ENCODE measurements around the gene LY9. TPM values are rescaled to one million over a fixed set of nuclear protein-coding genes. Genes with fewer than 3 reads are reported as not detected.

Gene LY9
- total RNA-seq, 6 donors from 2014 or later: 0.78 to 6.7 (median 2.3) TPM

- DNase-seq (no peak), ATAC-seq (ENCODE audit: low FRiP score in 2 of 2) (no peak)
- 23 to 35% methylated on average over 2 to 4 of the region's 4 CpGs for WGBS, 2 donors
- H3K27ac ChIP-seq: no peak overlapping the region
- peaks cover 0 to 5% (median 2%) of the 10 kb centered on the region in 4 donors for H3K4me1 ChIP-seq
- TF ChIP-seq POLR2A (IDR thresholded peaks at IDR 0.05) (no peak), CTCF (IDR thresholded peaks at IDR 0.05) (no peak), POLR2AphosphoS5 (IDR thresholded peaks at IDR 0.05) (no peak), EP300 (IDR thresholded peaks at IDR 0.05) (no peak)
- H3K36me3 ChIP-seq: no peaks in the 10 kb centered on the region
- H3K4me3 ChIP-seq: no peak overlapping the region
- no peaks in the 10 kb centered on the region for H3K27me3 ChIP-seq
- no peaks in the 10 kb centered on the region for H3K9me3 ChIP-seq
These were observed 62.1 kb downstream of the LY9 start for GRCh38 chr1:160858097-160858496.

- no peak for DNase-seq
- WGBS, 2 donors: 69 to 83% methylated on average over 3 of the region's 3 CpGs
- H3K4me3 ChIP-seq: no peak overlapping the region
- no peaks in the 10 kb centered on the region for H3K27me3 ChIP-seq
- no peaks in the 10 kb centered on the region for H3K36me3 ChIP-seq
- peaks cover 0 to 6% (median 3%) of the 10 kb centered on the region in 4 donors for H3K4me1 ChIP-seq
- TF ChIP-seq CTCF (IDR thresholded peaks at IDR 0.05) (no peak), EP300 (IDR thresholded peaks at IDR 0.05) (no peak), POLR2A (IDR thresholded peaks at IDR 0.05) (no peak), POLR2AphosphoS5 (IDR thresholded peaks at IDR 0.05) (no peak)
- no peak for ATAC-seq (ENCODE audit: low FRiP score in 2 of 2)
- H3K9me3 ChIP-seq: no peaks in the 10 kb centered on the region
- no peak overlapping the region for H3K27ac ChIP-seq
These were observed 62.5 kb downstream of the LY9 start for GRCh38 chr1:160858507-160858906.

- Histone ChIP-seq H3K4me3 (no peak overlapping the region), H3K27me3 (no peaks in the 10 kb centered on the region), H3K36me3 (no peaks in the 10 kb centered on the region), H3K9me3 (no peaks in the 10 kb centered on the region), H3K4me1 (peaks cover 0 to 6% (median 3%) of the 10 kb centered on the region in 4 donors), H3K27ac (no peak overlapping the region)
- WGBS, 2 donors: 61 to 84% methylated on average over 5 of the region's 5 CpGs
- DNase-seq (no peak), ATAC-seq (ENCODE audit: low FRiP score in 2 of 2) (no peak)
- TF ChIP-seq POLR2AphosphoS5 (IDR thresholded peaks at IDR 0.05) (no peak), POLR2A (IDR thresholded peaks at IDR 0.05) (no peak), CTCF (IDR thresholded peaks at IDR 0.05) (no peak), EP300 (IDR thresholded peaks at IDR 0.05) (no peak)
These were observed 63.2 kb downstream of the LY9 start for GRCh38 chr1:160859166-160859565.

GRCh38 chr1:160860840-160861505 is 65.0 kb downstream of the LY9 start:
- Histone ChIP-seq H3K4me3 (peak overlapping the region in 1 of 4 donors; percentile 2), H3K27me3 (no peaks in the 10 kb centered on the region), H3K36me3 (no peaks in the 10 kb centered on the region), H3K27ac (no peak overlapping the region), H3K9me3 (no peaks in the 10 kb centered on the region), H3K4me1 (peaks cover 0 to 6% (median 3%) of the 10 kb centered on the region in 4 donors)
- 58 to 59% methylated on average over 5 of the region's 5 CpGs for WGBS, 2 donors
- ATAC-seq (ENCODE audit: low FRiP score in 2 of 2) (no peak), DNase-seq (no peak)
- TF ChIP-seq POLR2A (IDR thresholded peaks at IDR 0.05) (no peak), CTCF (IDR thresholded peaks at IDR 0.05) (no peak), POLR2AphosphoS5 (IDR thresholded peaks at IDR 0.05) (no peak), EP300 (IDR thresholded peaks at IDR 0.05) (no peak)

All from upper lobe of left lung (tissue), 6 donors.